B cell (primary cell): Measurements from ENCODE around the gene DNAJC2. TPM values are rescaled to one million over a fixed set of nuclear protein-coding genes. Genes with fewer than 3 reads are reported as not detected.

Source experiments
- ATAC-seq: fragments of 200-7000 bp; cut with Tn5 transposase; one replicate; pipeline ENCODE4 v1.10.0; 2021; ENCODE audit warnings: low read depth, mild to moderate bottlenecking, moderate number of reproducible peaks, moderate library complexity
- CTCF ChIA-PET: fragments of 350-600 bp; sonication (Branson Sonifier 250); formaldehyde crosslinking; loops from one replicate; lab custom pipeline; 2021; ENCODE audit warnings: antibody characterized with exemption, inconsistent platforms; lab: Charles Lee
- POLR2A ChIA-PET: fragments of 350-600 bp; sonication (Branson Sonifier 250); formaldehyde crosslinking; loops from one replicate; lab custom pipeline; 2021; ENCODE audit warnings: antibody characterized with exemption; lab: Charles Lee
- DNase-seq: peaks from one replicate; pipeline ENCODE4 v3.0.0; 2013
- H2AFZ ChIP-seq: 2 replicates; pipeline ENCODE4 v1.6.1; 2012; ENCODE audit warnings: mild to moderate bottlenecking, low read depth, low read length; ENCODE audit not compliant: insufficient read depth, poor library complexity, severe bottlenecking
- H3K27ac ChIP-seq, 2 donors: 1 replicate in 1 of 2; 2 replicates in 1 of 2; pipeline ENCODE4 v1.5.1; 2012 to 2013; ENCODE audit warnings: low read length in 2 of 2, mild to moderate bottlenecking in 2 of 2, moderate library complexity in 1 of 2
- H3K27me3 ChIP-seq, 4 experiments: fragments of 200-600 bp in 1 of 4; sonication (generic) in 1 of 4; replicated peaks in 1 of 4; 1 replicate in 2 of 4; 2 replicates in 2 of 4; pipeline versions ENCODE4 v1.6.1 to v1.7.0; 2013 to 2016; ENCODE audit warnings: low read length in 3 of 4, mild to moderate bottlenecking in 2 of 4, mixed read lengths in 1 of 4, moderate library complexity in 1 of 4; ENCODE audit not compliant: insufficient read depth in 4 of 4, control insufficient read depth in 3 of 4; ENCODE audit errors: control extremely low read depth in 1 of 4
- H3K36me3 ChIP-seq, 2 experiments: replicated peaks in 1 of 2; 1 replicate in 1 of 2; 2 replicates in 1 of 2; pipeline versions ENCODE4 v1.6.1 to v1.7.1; 2013; ENCODE audit warnings: low read length in 1 of 2; ENCODE audit not compliant: insufficient read depth in 2 of 2, control insufficient read depth in 1 of 2; ENCODE audit errors: control extremely low read depth in 1 of 2, extremely low read depth in 1 of 2
- H3K4me1 ChIP-seq, 2 donors: fragments of 200-600 bp in 1 of 2; sonication (generic) in 1 of 2; 1 replicate in 1 of 2; 2 replicates in 1 of 2; pipeline versions ENCODE4 v1.5.1 to v1.6.1; 2013 to 2017; ENCODE audit warnings: low read length in 2 of 2; ENCODE audit not compliant: control insufficient read depth in 2 of 2, insufficient read depth in 2 of 2
- H3K4me2 ChIP-seq: replicated peaks from 2 replicates; pipeline ENCODE3; 2012; ENCODE audit warnings: mild to moderate bottlenecking, low read depth, low read length; ENCODE audit not compliant: poor library complexity, severe bottlenecking
- H3K4me3 ChIP-seq, 5 experiments: fragments of 200-600 bp in 1 of 5; sonication (generic) in 1 of 5; 1 replicate in 3 of 5; 2 replicates in 2 of 5; pipeline versions ENCODE4 v1.5.1 to v1.7.0; 2011 to 2016; ENCODE audit warnings: low read length in 4 of 5, mild to moderate bottlenecking in 4 of 5, low read depth in 2 of 5, control low read depth in 1 of 5, moderate library complexity in 1 of 5; ENCODE audit not compliant: insufficient read depth in 1 of 5; ENCODE audit errors: control extremely low read depth in 1 of 5, extremely low read depth in 1 of 5
- H3K79me2 ChIP-seq: fragments of 200-600 bp; sonication (generic); one replicate; pipeline ENCODE4 v1.6.0; 2016; ENCODE audit warnings: low read length; ENCODE audit not compliant: control insufficient read depth, insufficient read depth
- H3K9ac ChIP-seq: fragments of 200-600 bp; sonication (generic); 2 replicates; pipeline ENCODE4 v1.6.1; 2017; ENCODE audit warnings: mild to moderate bottlenecking, low read length, moderate library complexity
- H3K9me3 ChIP-seq, 3 donors: one replicate each; pipeline versions ENCODE4 v1.6.1 to v1.7.1; 2013; ENCODE audit warnings: low read length in 2 of 3; ENCODE audit not compliant: control insufficient read depth in 2 of 3, insufficient read depth in 1 of 3; ENCODE audit errors: control extremely low read depth in 1 of 3
- H4K20me1 ChIP-seq: 2 replicates; pipeline ENCODE4 v1.6.0; 2012; ENCODE audit warnings: mild to moderate bottlenecking, low read length; ENCODE audit not compliant: insufficient read depth, control insufficient read depth, poor library complexity, severe bottlenecking
- H3K27ac Mint-ChIP-seq: one replicate; pipeline ENCODE4 v1.8.0; 2021; ENCODE audit warnings: mixed read lengths
- H3K27me3 Mint-ChIP-seq: one replicate; pipeline ENCODE4 v1.8.0; 2021; ENCODE audit warnings: mixed read lengths
- H3K4me1 Mint-ChIP-seq: one replicate; pipeline ENCODE4 v1.8.0; 2021; ENCODE audit warnings: mixed read lengths
- H3K4me3 Mint-ChIP-seq: one replicate; pipeline ENCODE4 v1.8.0; 2021; ENCODE audit warnings: mixed read lengths
- H3K9me3 Mint-ChIP-seq: one replicate; pipeline ENCODE4 v1.8.0; 2022; ENCODE audit warnings: mixed read lengths; ENCODE audit not compliant: insufficient read depth
- EZH2 ChIP-seq: IDR thresholded peaks from 2 replicates; pipeline ENCODE4 v1.6.1; 2012; ENCODE audit warnings: borderline replicate concordance, low read depth, mild to moderate bottlenecking, moderate library complexity, low read length; ENCODE audit not compliant: insufficient read depth, poor library complexity, severe bottlenecking
- WGBS: methylation state at CpG from one replicate; pipeline ENCODE4 v1.1.5; 2013; ENCODE audit warnings: missing lambda C conversion rate; ENCODE audit not compliant: insufficient coverage; 5-methylcytosine and 5-hydroxymethylcytosine counted together
- intact Hi-C: fragments of 100-400 bp; cut with micrococcal nuclease; formaldehyde crosslinking; loops from one replicate; pipeline ENCODE4 v1.10.0; 2022
- polyA plus RNA-seq: library from polyadenylated mRNA; depleted of rRNA; stranded (reverse); fragments of >200 nt; gene quantifications from 2 replicates; pipeline ENCODE4 v1.2.3, GENCODE V29; 2012
- total RNA-seq, 2 donors: library from RNA; stranded (reverse); fragments of 120-200 nt in 1 of 2; gene quantifications; 1 replicate in 1 of 2; 2 replicates in 1 of 2; pipeline versions ENCODE4 v1.2.3 to v1.2.4, GENCODE V29; 2013 to 2022
- TF ChIP-seq, protein P1 (sequence below): fragments of 200-600 bp; IDR thresholded peaks from one replicate; pipeline ENCODE4 v1.8.0; 2022; ENCODE audit warnings: antibody characterized with exemption, mild to moderate bottlenecking

Gene DNAJC2
- total and polyA plus RNA-seq, 2 donors (not counting 1 experiment from before 2014, with no cell fraction given): 12.5 to 38.6 TPM

DNA sequence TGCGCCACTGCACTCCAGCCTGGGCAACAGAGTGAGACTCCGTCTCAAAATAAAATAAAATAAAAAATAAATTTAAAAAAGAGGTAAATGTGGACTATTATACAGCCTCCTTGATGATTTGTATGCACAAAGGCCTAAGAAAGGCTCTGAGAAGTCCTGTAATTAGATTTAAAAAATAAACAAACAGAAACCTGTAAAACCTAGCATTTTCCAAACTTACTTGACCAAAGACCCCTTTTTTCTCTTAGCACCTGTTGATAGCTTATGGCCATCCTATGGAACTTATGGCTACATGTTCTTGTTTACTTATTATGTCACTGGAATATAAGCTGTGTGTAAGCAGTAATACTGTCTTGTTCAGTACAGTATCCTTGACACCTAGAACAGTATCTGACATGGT lies 5.7 kb downstream of the DNAJC2 start:
- ATAC-seq: no peak
- Mint-ChIP-seq H3K27ac (no peak overlapping the region), H3K27me3 (no peaks in the 10 kb centered on the region), H3K9me3 (no peaks in the 10 kb centered on the region), H3K4me3 (no peak overlapping the region), H3K4me1 (peaks cover 19% of the 10 kb centered on the region)
- WGBS: no CpG with 5 or more reads among the region's 2 CpGs
- Histone ChIP-seq H3K4me2 (no peak overlapping the region), H4K20me1 (peaks cover 18% of the 10 kb centered on the region), H2AFZ (no peak overlapping the region), H3K9me3 (no peaks in the 10 kb centered on the region), H3K79me2 (peaks cover 67% of the 10 kb centered on the region), H3K27me3 (no peaks in the 10 kb centered on the region), H3K27ac (no peak overlapping the region), H3K4me1 (peaks cover 7 to 9% of the 10 kb centered on the region in 2 donors), H3K36me3 (peaks cover 16 to 53% of the 10 kb centered on the region in 2 experiments), H3K4me3 (no peak overlapping the region), H3K9ac (no peak overlapping the region)
- ChIA-PET POLR2A (no interaction called here), CTCF (no interaction called here)
- TF ChIP-seq, protein P1, sequence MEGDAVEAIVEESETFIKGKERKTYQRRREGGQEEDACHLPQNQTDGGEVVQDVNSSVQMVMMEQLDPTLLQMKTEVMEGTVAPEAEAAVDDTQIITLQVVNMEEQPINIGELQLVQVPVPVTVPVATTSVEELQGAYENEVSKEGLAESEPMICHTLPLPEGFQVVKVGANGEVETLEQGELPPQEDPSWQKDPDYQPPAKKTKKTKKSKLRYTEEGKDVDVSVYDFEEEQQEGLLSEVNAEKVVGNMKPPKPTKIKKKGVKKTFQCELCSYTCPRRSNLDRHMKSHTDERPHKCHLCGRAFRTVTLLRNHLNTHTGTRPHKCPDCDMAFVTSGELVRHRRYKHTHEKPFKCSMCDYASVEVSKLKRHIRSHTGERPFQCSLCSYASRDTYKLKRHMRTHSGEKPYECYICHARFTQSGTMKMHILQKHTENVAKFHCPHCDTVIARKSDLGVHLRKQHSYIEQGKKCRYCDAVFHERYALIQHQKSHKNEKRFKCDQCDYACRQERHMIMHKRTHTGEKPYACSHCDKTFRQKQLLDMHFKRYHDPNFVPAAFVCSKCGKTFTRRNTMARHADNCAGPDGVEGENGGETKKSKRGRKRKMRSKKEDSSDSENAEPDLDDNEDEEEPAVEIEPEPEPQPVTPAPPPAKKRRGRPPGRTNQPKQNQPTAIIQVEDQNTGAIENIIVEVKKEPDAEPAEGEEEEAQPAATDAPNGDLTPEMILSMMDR: no peak
- no peak for TF ChIP-seq EZH2
- DNase-seq: no peak
- intact Hi-C loops: no loop called here

DNA sequence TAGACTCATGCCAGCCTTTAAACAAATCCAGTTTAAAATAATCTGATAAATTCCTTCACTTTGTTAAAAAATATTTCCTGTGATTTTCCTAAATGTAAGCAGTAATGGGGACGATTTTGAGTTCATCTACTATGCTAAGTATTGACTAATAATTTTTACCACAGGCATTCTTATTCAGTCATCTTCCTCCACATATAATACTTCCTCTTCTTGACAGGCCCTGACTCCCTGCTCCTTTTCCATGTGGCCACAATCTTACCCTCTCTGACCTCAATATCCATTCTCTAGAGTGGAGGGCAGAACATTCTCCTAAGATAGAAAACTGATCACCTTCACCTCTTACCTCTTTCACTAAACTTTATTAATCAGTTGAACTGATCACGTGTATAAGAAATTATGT lies 7.8 kb downstream of the DNAJC2 start:
- no peak overlapping the region for H3K4me2 ChIP-seq
- H2AFZ ChIP-seq: no peak overlapping the region
- ChIA-PET POLR2A (no interaction called here), CTCF (no interaction called here)
- no peak overlapping the region for H3K4me3 ChIP-seq
- Mint-ChIP-seq H3K4me1 (peaks cover 10% of the 10 kb centered on the region), H3K9me3 (no peaks in the 10 kb centered on the region), H3K27me3 (no peaks in the 10 kb centered on the region), H3K4me3 (no peak overlapping the region), H3K27ac (no peak overlapping the region)
- H3K4me1 ChIP-seq: no peaks in the 10 kb centered on the region
- H3K9ac ChIP-seq: no peak overlapping the region
- H3K27me3 ChIP-seq: no peaks in the 10 kb centered on the region
- H3K9me3 ChIP-seq: no peaks in the 10 kb centered on the region
- TF ChIP-seq EZH2: no peak
- TF ChIP-seq, protein P1: no peak
- DNase-seq: no peak
- intact Hi-C loops: no loop called here
- H3K27ac ChIP-seq: no peak overlapping the region
- ATAC-seq: no peak
- no CpG with 5 or more reads among the region's 2 CpGs for WGBS
- H3K36me3 ChIP-seq: peaks cover 21 to 62% of the 10 kb centered on the region in 2 experiments
- H3K79me2 ChIP-seq: peaks cover 63% of the 10 kb centered on the region
- peaks cover 24% of the 10 kb centered on the region for H4K20me1 ChIP-seq
